ENCODE data around the gene ITSN2. TPM values are rescaled to one million over a fixed set of nuclear protein-coding genes. Genes with fewer than 3 reads are reported as not detected.

ITSN2 gene
- total RNA-seq, 1 experiment from 2014 or later, result 10.3 TPM

DNA sequence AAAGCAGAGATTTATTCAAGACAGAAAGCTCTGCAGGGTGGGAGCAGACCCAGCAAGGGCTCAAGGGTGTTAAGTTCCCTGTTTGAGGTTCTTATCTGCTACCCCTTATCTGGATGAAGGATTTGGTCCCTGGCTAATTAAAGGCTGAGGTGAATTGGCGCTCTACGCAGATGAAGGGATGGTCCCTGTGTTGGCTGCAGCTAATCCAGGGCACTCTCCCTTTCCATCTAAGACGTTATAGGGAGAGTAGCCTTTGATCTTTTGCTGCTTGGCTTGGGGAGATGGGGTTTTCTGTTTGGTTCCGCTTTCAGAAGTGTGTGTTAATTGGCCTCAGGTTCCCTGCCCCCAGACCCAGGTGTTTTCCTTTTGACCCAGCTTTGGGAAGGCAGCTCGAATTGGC is 168.5 kb downstream of the ITSN2 start:
- H3K4me3 ChIP-seq (ENCODE audit: insufficient read depth, low read depth, low read length), result no peak overlapping the region

DNA sequence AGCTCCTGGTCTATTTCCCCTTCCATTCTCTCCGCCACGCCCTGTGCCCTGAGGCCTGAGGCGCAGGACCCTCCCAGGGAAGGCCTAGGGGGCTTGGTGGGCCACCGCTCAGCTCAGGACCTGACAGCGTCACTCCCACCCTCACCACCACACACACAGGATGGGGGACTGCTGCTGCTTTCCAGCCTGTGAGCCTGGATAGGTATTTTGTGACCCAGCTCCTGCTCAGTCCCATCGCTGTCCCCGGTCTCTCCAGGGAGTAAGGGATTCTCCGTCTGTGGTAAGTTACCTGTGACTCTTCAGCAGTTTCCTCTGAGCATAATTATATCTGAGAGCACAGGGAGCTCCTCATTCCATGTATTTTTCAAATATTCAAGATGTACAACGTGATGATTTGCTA is 169.2 kb downstream of the ITSN2 start:
- H3K27me3 ChIP-seq (ENCODE audit: control insufficient read depth, insufficient read depth, low read length), result no peaks in the 10 kb centered on the region; the same call in 1 of the 2 replicates
- H3K36me3 ChIP-seq (replicated peaks; ENCODE audit: control insufficient read depth, insufficient read depth, low read length), result no peaks in the 10 kb centered on the region
- DNase-seq, result no peak
- no peak overlapping the region for H3K4me3 ChIP-seq (ENCODE audit: insufficient read depth, low read depth, low read length)

More for the DNA sequence above, 168.5 kb downstream of the ITSN2 start:
- no peaks in the 10 kb centered on the region for H3K36me3 ChIP-seq (replicated peaks; ENCODE audit: control insufficient read depth, insufficient read depth, low read length)
- H3K27me3 ChIP-seq (ENCODE audit: control insufficient read depth, insufficient read depth, low read length), result no peaks in the 10 kb centered on the region; the same call in 1 of the 2 replicates
- no peak for DNase-seq

DNA sequence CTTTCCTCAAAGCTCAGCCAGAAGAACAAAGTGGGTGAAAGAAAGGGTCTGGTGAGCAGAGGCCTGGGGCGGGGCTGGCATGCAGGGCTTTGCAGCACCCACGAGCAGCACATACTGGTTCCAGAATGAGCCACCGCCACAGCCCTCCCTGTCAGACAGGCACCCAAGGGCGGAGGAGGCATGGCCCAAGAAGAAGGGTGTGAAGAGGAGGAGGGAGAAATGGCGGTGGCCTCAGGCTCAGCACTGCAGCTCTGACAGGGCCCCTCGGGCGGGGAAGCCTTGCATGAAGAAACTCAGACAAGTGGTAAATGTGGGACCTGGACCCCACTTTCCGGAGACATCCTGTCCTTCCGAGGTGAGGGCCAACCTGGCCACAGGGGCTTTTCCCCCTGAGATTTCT is 169.8 kb downstream of the ITSN2 start:
- Histone ChIP-seq H3K4me3 (ENCODE audit: insufficient read depth, low read depth, low read length) (no peak overlapping the region), H3K36me3 (replicated peaks; ENCODE audit: control insufficient read depth, insufficient read depth, low read length) (no peaks in the 10 kb centered on the region), H3K27me3 (ENCODE audit: control insufficient read depth, insufficient read depth, low read length) (no peaks in the 10 kb centered on the region; the same call in 1 of the 2 replicates)
- DNase-seq, result no peak

DNA sequence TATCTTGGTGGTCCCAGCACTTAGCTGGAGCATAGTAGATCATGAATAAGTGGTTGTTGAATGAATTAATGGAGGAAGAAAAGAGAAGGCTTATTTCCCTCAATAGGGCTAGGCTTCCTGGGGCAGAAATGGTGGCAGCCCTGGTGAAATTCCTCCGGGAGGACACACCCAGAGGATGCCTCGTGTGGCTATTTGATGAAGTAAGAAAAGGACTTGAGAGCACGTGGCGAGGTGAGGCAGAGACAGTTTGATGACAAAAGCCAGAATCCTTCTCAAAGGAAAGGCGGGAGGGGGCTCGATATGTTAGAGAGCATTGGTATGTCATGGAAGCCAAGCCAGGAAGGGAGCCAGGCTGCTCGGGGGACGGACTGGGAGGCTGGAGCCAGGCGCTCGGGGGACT is 170.8 kb downstream of the ITSN2 start:
- H3K36me3 ChIP-seq (replicated peaks; ENCODE audit: control insufficient read depth, insufficient read depth, low read length), result no peaks in the 10 kb centered on the region
- DNase-seq, result no peak
- H3K27me3 ChIP-seq (ENCODE audit: control insufficient read depth, insufficient read depth, low read length), result no peaks in the 10 kb centered on the region; the same call in 1 of the 2 replicates
- no peak overlapping the region for H3K4me3 ChIP-seq (ENCODE audit: insufficient read depth, low read depth, low read length)

DNA sequence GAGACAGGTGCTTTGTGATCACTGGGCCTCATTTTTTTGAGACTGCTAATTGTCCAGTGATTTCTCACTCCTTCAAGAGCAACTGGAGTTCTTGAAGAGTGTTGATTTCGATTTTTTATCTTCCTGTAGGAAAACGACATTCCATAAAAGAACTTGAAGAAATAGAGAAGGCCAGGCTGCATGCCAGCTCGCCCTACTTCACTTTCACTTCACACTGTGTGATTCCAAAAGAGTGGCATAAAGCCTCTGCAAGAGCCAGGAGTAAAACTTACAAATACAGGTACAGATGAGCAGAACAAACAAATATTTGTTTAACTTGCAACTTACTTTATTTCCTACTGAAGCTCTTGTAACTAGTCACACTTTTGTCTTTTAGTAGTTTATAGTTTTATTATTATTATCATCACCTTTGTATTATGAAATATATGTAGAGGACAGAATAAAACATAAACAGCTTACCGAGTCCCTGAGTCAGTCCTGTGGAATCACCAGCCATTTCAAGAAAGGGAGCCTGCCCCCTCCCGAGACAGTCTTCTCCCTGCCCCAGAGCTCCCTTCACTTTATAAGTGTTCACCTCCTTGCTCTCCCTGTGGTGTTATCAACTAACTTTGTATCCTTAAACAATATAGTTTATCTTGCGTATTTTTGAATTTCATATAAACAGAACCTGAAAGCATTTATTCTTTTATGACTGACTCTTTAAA is 176.8 kb downstream of the ITSN2 start:
- no peak for DNase-seq
- Histone ChIP-seq H3K27me3 (ENCODE audit: control insufficient read depth, insufficient read depth, low read length) (no peaks in the 10 kb centered on the region), H3K36me3 (replicated peaks; ENCODE audit: control insufficient read depth, insufficient read depth, low read length) (no peaks in the 10 kb centered on the region), H3K4me3 (ENCODE audit: insufficient read depth, low read depth, low read length) (no peak overlapping the region)

DNA sequence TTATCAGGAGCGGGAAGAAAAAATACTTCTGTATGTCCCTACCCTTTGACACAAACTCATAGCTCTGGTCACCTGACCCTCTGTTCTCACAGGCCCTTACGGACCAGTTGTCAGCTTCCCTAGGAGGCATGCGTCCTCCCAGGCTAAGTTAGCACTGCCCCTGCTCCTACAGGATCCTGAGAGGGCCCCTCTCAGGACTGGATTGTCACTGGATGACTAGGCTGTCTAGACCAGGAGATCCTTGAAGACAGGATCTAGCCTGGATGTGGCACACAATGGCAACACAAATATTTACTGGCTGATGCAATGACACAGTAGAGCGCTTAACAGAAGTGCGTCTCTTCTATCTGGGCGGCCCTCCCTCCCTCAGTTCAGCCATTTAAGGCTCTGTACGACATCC is 177.8 kb downstream of the ITSN2 start:
- Histone ChIP-seq H3K27me3 (ENCODE audit: control insufficient read depth, insufficient read depth, low read length) (no peaks in the 10 kb centered on the region), H3K36me3 (replicated peaks; ENCODE audit: control insufficient read depth, insufficient read depth, low read length) (no peaks in the 10 kb centered on the region), H3K4me3 (ENCODE audit: insufficient read depth, low read depth, low read length) (no peak overlapping the region)
- no peak for DNase-seq

DNA sequence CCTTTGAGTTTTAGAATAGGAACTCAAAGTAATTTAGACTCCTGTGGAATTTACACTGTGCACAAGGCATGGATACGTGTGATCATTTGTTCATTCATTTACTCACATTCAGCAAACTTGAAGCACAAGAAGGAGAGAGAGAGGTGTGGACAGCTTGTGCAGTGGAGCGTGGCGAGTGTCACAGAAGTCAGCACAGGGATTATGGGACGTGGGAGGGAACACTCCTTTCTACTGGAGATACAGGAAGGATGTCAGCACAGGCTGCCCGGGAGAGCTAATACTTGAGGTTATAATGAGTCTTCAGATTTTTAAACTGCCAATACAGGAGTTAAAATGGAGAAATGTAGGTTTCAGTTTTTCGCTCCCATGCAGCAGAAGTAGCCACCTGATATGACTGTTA is 178.5 kb downstream of the ITSN2 start:
- DNase-seq, result no peak
- Histone ChIP-seq H3K4me3 (ENCODE audit: insufficient read depth, low read depth, low read length) (no peak overlapping the region), H3K27me3 (ENCODE audit: control insufficient read depth, insufficient read depth, low read length) (no peaks in the 10 kb centered on the region)

DNA sequence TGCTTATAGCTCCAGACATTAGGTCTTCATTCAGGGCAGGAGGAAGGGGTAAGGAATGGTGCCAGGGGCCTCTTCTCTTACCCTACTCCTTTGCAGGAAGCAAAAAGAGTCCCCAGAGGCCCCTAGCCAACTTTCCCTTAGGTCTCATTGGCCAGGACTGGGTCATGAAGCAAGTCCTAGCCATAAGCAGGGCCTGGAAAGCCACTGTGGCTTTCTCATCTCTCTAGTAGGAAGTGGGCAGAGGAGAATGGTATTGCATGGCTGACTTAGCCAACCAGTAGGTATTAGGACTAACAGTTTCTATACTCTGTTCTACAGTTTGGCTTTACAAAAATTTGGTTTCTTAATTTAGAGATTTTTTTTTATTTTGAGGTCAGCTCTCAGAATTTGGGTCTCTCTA is 180.7 kb downstream of the ITSN2 start:
- no peak for DNase-seq

More for the DNA sequence above, 178.5 kb downstream of the ITSN2 start:
- H3K36me3 ChIP-seq (replicated peaks; ENCODE audit: control insufficient read depth, insufficient read depth, low read length), result no peaks in the 10 kb centered on the region

DNA sequence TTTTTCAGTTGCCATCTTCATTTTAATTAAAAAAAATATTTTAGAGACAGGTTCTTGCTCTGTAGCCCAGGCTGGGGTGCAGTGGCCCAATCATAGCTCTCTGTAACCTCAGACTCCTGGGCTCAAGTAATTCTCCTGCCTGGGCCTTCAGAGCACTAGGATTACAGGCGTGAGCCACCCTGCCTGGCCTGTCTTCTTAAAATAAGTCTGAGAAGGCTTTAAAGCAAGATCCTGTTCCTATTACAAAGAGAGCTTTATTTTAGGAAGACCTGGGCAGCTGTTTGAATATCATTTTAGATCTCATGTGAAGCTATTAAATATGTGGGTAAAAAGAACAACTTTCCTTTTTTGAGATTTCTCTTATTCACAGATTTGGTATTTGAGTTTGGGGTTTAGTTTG is 184.0 kb downstream of the ITSN2 start:
- H3K4me3 ChIP-seq (ENCODE audit: insufficient read depth, low read depth, low read length), result no peak overlapping the region
- no peaks in the 10 kb centered on the region for H3K27me3 ChIP-seq (ENCODE audit: control insufficient read depth, insufficient read depth, low read length)
- DNase-seq, result no peak
- no peaks in the 10 kb centered on the region for H3K36me3 ChIP-seq (replicated peaks; ENCODE audit: control insufficient read depth, insufficient read depth, low read length)

More for the DNA sequence above, 180.7 kb downstream of the ITSN2 start:
- Histone ChIP-seq H3K4me3 (ENCODE audit: insufficient read depth, low read depth, low read length) (no peak overlapping the region), H3K36me3 (replicated peaks; ENCODE audit: control insufficient read depth, insufficient read depth, low read length) (no peaks in the 10 kb centered on the region), H3K27me3 (ENCODE audit: control insufficient read depth, insufficient read depth, low read length) (no peaks in the 10 kb centered on the region)

DNA sequence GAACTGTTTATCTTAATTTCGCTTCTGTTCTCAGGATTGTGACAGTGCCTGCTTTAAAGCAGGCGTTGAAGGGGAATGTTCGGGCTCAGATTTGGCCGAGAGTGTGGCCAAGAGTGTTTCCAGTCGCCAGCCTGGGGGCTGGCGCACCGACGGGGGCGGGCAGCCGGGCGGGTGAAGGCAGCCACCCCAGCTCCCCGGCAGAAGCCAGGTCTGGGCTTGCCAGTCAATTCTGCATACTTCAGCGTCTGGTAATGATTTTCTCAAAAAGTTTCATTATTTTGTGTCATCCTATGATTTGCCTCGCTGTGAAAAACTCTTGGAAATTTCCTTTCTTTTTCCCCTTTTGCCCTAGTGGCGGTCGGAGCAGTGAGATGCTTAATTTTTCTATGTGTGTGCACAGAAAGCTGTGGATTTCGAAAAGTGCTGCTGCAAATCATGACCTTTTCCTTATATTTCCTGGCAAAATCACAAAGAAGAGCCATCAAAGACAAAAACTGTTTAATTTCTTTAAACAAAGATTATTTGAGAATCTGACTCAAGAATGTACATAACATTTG is 184.6 kb downstream of the ITSN2 start:
- Histone ChIP-seq H3K36me3 (replicated peaks; ENCODE audit: control insufficient read depth, insufficient read depth, low read length) (no peaks in the 10 kb centered on the region), H3K4me3 (ENCODE audit: insufficient read depth, low read depth, low read length) (no peak overlapping the region), H3K27me3 (ENCODE audit: control insufficient read depth, insufficient read depth, low read length) (no peaks in the 10 kb centered on the region)
- no peak for DNase-seq

DNA sequence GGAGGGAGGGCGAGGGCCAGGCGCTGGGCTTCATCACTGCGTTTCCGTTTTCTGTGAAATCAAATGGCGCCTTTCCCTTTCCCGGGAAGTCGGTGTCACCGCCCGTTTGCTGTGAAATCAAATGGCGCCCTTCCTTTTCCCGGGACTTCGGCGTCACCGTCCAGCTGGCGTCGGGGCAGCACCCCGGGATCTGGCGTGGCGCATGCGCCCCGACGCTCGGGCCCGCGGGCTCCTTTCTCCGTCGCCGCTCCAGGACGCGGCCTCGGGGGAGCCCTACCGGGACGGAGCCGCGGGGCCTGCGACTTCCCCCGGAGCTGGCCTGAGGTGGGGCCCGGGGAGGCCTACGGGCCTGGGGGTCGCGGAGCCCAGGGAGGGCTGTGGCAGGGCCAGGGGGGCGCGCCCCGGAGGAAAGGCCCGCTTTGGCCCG is 185.5 kb downstream of the ITSN2 start, which contains the start of gene FAM228A:
Gene FAM228A (plus strand): TSS at position 203 of the 427 bp plus-strand sequence. CDS start 428 bp downstream, outside the sequence.
- H3K4me3 ChIP-seq (ENCODE audit: insufficient read depth, low read depth, low read length), result no peak within 1 kb of the TSS
- no peaks in the 10 kb centered on the region for H3K36me3 ChIP-seq (replicated peaks; ENCODE audit: control insufficient read depth, insufficient read depth, low read length)
- peak; percentile 63 for DNase-seq
- H3K27me3 ChIP-seq (ENCODE audit: control insufficient read depth, insufficient read depth, low read length), result no peaks in the 10 kb centered on the region

DNA sequence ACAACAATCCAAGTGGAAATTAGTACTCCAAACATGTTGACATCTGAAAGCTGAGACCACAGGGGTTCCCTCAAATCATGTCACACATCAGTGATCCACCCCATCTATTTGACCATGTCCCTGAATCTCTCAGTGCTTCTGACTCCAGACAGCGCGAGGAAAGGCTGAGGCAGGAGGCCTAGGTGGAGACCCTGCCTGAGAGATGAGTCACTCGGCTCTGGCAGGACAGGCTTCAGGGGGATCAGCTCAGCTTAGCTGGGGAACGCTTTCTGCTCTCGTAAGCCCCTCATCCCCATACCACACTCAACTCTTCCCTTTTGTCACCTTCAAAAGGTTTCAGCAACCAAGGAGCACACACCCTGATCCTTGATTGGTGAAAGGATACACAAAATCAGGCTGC is 191.3 kb downstream of the ITSN2 start:
- H3K27me3 ChIP-seq (ENCODE audit: control insufficient read depth, insufficient read depth, low read length), result no peaks in the 10 kb centered on the region
- no peak for DNase-seq
- no peaks in the 10 kb centered on the region for H3K36me3 ChIP-seq (replicated peaks; ENCODE audit: control insufficient read depth, insufficient read depth, low read length)
- no peak overlapping the region for H3K4me3 ChIP-seq (ENCODE audit: insufficient read depth, low read depth, low read length)

DNA sequence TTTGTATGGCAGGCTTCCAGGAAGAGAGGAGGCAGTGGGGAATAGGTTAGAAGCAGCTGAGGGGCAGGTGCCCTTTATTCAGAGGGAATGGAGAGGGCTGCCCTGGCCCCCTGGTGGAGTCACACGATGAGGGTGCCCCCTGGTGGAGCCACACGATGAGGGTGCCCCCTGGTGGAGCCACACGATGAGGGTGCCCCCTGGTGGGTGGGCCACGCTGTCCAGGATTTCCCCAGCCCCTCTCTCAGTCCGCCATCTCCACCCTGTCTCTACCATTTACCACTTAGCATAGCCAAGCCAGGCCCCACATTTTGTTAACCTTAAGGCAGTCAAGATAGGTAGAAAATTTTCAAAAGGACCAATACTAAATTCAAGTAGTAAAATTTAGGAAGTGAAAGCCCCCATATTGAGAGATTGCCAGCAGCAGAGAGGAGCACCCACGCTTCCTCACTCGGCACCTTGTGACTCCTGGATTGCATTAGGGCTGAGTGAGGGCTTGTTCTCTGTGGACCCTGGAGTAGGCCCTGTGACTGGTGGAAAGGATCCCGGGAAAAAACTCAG is 195.8 kb downstream of the ITSN2 start:
- no peaks in the 10 kb centered on the region for H3K27me3 ChIP-seq (ENCODE audit: control insufficient read depth, insufficient read depth, low read length)
- H3K36me3 ChIP-seq (replicated peaks; ENCODE audit: control insufficient read depth, insufficient read depth, low read length), result no peaks in the 10 kb centered on the region
- DNase-seq, result peak; percentile 79
- no peak overlapping the region for H3K4me3 ChIP-seq (ENCODE audit: insufficient read depth, low read depth, low read length)

DNA sequence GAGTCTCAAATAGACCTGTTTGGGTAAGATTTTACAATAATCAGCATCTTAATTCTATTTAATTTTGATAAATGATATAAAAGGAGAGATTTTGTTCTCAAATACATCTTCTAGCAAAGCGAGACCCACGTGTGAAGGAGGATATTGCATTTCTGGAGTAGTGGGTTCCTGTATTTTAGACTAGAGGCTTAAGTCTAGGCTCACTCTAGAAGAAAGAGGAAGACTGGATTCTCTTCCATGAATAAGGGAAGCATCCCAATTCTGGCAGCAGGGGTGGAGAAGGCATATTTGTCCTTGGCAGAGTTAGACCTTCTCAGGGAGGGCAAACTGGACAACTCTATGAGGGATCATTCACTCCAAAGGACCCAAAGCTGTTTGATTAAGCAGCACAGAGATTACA is 196.7 kb downstream of the ITSN2 start:
- H3K4me3 ChIP-seq (ENCODE audit: insufficient read depth, low read depth, low read length), result no peak overlapping the region
- H3K27me3 ChIP-seq (ENCODE audit: control insufficient read depth, insufficient read depth, low read length), result no peaks in the 10 kb centered on the region

DNA sequence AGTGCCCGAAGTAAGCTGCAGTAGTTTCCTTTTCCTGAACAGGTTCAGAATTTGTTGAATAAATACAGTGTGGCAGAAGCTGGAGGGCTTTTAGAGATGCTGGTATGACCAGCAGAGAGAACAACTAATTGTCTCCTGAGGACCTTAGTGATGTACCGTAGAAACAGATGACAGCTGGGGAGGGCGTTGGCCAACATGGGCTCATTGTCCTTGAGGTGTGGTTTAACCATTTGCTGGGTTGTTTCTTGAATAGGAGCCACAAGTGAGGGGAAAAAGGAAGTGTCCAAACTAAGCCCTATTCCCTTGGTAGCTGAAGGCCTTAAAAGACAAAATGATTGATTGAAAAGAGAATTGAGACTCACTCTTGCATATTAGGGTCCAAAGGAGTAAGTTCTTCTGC is 197.2 kb downstream of the ITSN2 start:
- no peak for DNase-seq
- H3K36me3 ChIP-seq (replicated peaks; ENCODE audit: control insufficient read depth, insufficient read depth, low read length), result no peaks in the 10 kb centered on the region
- H3K4me3 ChIP-seq (ENCODE audit: insufficient read depth, low read depth, low read length), result no peak overlapping the region
- no peaks in the 10 kb centered on the region for H3K27me3 ChIP-seq (ENCODE audit: control insufficient read depth, insufficient read depth, low read length)

More for the DNA sequence above, 196.7 kb downstream of the ITSN2 start:
- H3K36me3 ChIP-seq (replicated peaks; ENCODE audit: control insufficient read depth, insufficient read depth, low read length), result no peaks in the 10 kb centered on the region
- DNase-seq, result no peak
